ENCODE results near the gene GBF1.

Gene GBF1

GRCh38 chr10:102396730-102397151 is 151.4 kb downstream of the GBF1 start:
- no peak for DNase-seq (ENCODE audit: low read depth)

GRCh38 chr10:102397222-102398171 is 152.2 kb downstream of the GBF1 start:
- DNase-seq (ENCODE audit: low read depth), result no peak

GRCh38 chr10:102398172-102399020 is 153.1 kb downstream of the GBF1 start:
- DNase-seq (ENCODE audit: low read depth), result no peak

- DNase-seq (ENCODE audit: low read depth), result peak; percentile 69
Observed at GRCh38 chr10:102399217-102400021, 154.1 kb downstream of the GBF1 start.

GRCh38 chr10:102400076-102400475 is 154.7 kb downstream of the GBF1 start:
- no peak for DNase-seq (ENCODE audit: low read depth)

- DNase-seq (ENCODE audit: low read depth), result no peak
Observed at GRCh38 chr10:102400598-102401341, 155.4 kb downstream of the GBF1 start.

- no peak for DNase-seq (ENCODE audit: low read depth)
Observed at GRCh38 chr10:102401342-102401654, 156.0 kb downstream of the GBF1 start.

- peak; percentile 57 for DNase-seq (ENCODE audit: low read depth)
Observed at GRCh38 chr10:102401735-102402511, 156.6 kb downstream of the GBF1 start.

- no peak for DNase-seq (ENCODE audit: low read depth)
Observed at GRCh38 chr10:102402512-102402896, 157.2 kb downstream of the GBF1 start.

GRCh38 chr10:102403115-102403514 is 157.8 kb downstream of the GBF1 start:
- DNase-seq (ENCODE audit: low read depth), result no peak

GRCh38 chr10:102404361-102405107 is 159.2 kb downstream of the GBF1 start:
- no peak for DNase-seq (ENCODE audit: low read depth)

GRCh38 chr10:102405108-102405571 is 159.8 kb downstream of the GBF1 start:
- DNase-seq (ENCODE audit: low read depth), result no peak

- DNase-seq (ENCODE audit: low read depth), result no peak
Observed at GRCh38 chr10:102405632-102406031, 160.3 kb downstream of the GBF1 start.

- no peak for DNase-seq (ENCODE audit: low read depth)
Observed at GRCh38 chr10:102406815-102407214, 161.5 kb downstream of the GBF1 start.

- DNase-seq (ENCODE audit: low read depth), result no peak
Observed at GRCh38 chr10:102407425-102408130, 162.2 kb downstream of the GBF1 start.

- DNase-seq (ENCODE audit: low read depth), result peak; percentile 67
Observed at GRCh38 chr10:102408131-102408727, 162.9 kb downstream of the GBF1 start.

GRCh38 chr10:102408728-102409603 is 163.6 kb downstream of the GBF1 start:
- peak; percentile 55 for DNase-seq (ENCODE audit: low read depth)

Data from amniotic epithelial cell (primary cell).